RWPE1 (cell line): Measurements from ENCODE around the gene HDAC4.

Source experiments
- CTCF ChIA-PET: fragments of 350-600 bp; sonication (Branson Sonifier 250); formaldehyde crosslinking; extraction: SDS; loops from one replicate; lab custom pipeline; 2021; lab: Yijun Ruan, JAX
- POLR2A ChIA-PET: fragments of 400-600 bp; formaldehyde crosslinking; extraction: SDS; loops from one replicate; lab custom pipeline; 2020; ENCODE audit warnings: antibody characterized with exemption; ENCODE audit not compliant: low non-redundant PET; lab: Yijun Ruan, JAX
- DNase-seq: peaks from one replicate; pipeline ENCODE4 v3.0.0; 2012; ENCODE audit warnings: low spot score
- H3K27ac ChIP-seq: fragments of 450-650 bp; 2 replicates; pipeline ENCODE4 v1.5.1; 2017
- TF ChIP-seq, protein P1 (sequence below): fragments of 450-650 bp; conservative IDR thresholded peaks from 2 replicates; pipeline ENCODE4 v1.5.1; 2017; ENCODE audit warnings: low read depth, mild to moderate bottlenecking

The HDAC4 gene

DNA sequence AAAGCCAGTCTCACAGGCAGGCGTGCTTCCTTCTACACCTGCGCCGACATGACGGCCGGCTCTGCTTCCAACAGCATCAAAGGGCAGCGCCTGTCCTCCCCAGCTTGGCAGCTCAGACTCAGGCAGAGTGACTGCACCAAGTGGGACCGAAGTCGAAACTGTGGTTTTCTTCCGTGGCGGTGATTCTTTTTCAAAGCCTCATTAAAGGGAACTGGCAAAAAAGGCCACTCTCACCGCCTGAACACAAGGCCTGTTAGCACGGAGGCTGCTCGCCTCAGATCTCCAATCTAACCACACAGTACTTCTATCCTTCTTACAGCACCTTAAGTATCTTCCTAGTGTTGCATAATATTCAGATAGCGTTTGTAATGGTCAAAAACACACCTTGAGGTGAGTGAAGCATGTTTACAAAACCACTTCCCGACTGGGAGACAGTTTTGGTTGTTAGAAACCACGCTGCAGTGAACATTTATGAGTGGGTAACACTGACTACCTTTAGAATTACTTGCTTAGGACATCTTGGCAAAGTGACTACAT lies 236.4 kb downstream of the HDAC4 start:
- CTCF ChIA-PET: no interaction called here
- no peak for DNase-seq
- H3K27ac ChIP-seq: no peak overlapping the region
- TF ChIP-seq, protein P1, sequence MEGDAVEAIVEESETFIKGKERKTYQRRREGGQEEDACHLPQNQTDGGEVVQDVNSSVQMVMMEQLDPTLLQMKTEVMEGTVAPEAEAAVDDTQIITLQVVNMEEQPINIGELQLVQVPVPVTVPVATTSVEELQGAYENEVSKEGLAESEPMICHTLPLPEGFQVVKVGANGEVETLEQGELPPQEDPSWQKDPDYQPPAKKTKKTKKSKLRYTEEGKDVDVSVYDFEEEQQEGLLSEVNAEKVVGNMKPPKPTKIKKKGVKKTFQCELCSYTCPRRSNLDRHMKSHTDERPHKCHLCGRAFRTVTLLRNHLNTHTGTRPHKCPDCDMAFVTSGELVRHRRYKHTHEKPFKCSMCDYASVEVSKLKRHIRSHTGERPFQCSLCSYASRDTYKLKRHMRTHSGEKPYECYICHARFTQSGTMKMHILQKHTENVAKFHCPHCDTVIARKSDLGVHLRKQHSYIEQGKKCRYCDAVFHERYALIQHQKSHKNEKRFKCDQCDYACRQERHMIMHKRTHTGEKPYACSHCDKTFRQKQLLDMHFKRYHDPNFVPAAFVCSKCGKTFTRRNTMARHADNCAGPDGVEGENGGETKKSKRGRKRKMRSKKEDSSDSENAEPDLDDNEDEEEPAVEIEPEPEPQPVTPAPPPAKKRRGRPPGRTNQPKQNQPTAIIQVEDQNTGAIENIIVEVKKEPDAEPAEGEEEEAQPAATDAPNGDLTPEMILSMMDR: no peak
- POLR2A ChIA-PET: no interaction called here

DNA sequence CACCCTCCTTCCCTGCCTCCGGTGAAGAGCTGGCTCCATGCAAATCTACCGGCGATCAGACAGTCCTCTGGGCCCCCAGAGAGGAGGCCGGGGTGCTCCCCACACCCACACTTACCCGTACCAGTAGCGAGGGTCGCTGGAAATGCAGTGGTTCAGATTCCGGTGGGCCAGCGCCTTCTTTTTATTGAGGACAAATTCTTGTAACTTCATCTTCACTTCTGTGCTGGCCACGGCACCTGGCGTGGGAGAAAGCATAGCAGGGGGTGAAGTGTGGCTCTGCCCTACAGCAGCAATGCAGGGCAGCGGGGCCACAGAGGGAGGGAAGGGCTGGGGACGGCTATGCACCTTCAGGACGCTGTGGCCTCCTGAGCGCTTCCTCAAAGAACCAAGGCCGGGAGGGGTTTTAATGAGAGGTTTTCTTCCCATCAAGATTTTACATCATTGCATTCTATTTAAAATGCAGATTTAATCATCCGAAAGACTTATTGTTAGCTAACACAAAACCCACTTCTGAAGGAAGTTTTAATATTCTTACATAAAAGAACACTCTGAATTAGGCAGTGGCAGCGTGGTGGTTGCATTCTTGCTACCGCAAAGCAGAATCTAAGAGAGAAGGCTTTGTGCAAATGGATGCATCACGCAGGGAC lies 237.0 kb downstream of the HDAC4 start:
- TF ChIP-seq, protein P1: no peak
- no peak overlapping the region for H3K27ac ChIP-seq
- no peak for DNase-seq
- CTCF ChIA-PET: interaction anchor here (0.6 kb wide), 1 partner anchor 296 kb away, joined by 3 read pairs; no protein-coding TSS in a partner anchor
- POLR2A ChIA-PET: no interaction called here

DNA sequence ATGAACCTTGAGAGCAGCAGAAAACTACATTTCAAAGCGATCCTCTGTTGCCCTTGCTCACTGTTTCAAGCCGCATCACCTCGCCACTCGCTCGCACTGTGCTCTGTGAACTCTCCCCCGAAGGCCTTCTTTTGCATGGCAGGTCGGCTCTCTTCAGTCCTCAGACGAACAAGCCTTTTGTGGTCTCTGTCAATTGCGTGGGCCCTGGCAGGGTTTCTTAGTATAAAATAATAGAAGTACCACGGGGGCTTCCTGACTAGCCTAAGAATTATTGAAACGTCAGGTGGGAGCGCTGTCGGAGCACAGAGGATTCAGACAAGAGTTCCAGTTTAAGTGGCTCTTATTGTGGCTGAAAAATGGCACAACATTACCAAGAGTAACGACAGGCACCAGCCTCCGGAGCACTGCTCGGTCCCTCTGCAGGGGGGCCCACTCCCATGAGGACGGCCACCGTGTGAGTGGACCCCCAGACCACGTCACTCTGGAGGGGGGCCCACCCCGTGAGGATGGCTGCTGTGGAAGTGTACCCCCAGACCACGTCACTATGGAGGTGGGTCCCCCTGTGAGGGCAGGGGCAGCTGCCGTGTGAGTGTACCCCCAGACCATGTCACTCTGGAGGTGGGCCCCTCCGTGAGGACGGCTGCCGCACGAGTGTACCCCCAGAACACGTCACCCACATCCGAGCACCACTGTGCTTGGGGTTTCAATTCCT lies 237.7 kb downstream of the HDAC4 start:
- POLR2A ChIA-PET: no interaction called here
- CTCF ChIA-PET: interaction anchor here (0.6 kb wide), 1 partner anchor 297 kb away, joined by 3 read pairs; no protein-coding TSS in a partner anchor
- H3K27ac ChIP-seq: no peak overlapping the region
- TF ChIP-seq, protein P1: no peak
- no peak for DNase-seq

DNA sequence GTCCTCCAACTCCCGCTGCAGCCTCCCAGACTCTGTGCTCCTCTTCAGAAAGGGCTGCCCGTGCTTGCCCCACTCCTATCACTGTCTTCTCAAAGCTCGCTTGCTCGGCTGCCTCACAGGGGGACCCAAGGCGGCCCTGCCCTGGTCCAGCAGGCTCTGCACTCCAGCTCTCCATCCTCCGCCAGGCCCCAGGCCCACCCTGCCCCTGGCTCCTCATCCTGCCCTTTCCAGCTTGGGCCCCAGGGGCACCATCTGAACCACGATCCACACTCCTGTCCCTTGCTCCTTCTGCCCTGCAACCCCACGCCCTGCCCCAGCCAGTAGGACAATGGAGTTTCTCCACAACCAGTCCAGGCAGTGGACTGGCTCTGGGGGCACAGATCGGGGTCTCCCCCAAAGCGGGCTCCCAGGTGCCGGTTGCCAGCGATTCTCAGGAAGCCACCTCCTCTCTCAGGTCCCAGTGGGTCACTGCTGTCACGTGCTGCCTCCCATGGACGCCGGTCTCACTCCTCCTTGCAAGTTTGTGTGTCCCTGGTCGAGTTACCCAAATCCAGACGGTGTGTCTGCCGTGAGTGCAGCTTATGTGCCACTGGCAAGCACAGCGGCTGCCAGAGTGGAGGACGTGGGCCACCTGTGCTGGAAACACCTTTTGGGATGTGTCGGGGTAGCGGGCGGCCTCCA lies 238.5 kb downstream of the HDAC4 start:
- TF ChIP-seq, protein P1: no peak
- H3K27ac ChIP-seq: no peak overlapping the region
- POLR2A ChIA-PET: no interaction called here
- no peak for DNase-seq
- CTCF ChIA-PET: no interaction called here

DNA sequence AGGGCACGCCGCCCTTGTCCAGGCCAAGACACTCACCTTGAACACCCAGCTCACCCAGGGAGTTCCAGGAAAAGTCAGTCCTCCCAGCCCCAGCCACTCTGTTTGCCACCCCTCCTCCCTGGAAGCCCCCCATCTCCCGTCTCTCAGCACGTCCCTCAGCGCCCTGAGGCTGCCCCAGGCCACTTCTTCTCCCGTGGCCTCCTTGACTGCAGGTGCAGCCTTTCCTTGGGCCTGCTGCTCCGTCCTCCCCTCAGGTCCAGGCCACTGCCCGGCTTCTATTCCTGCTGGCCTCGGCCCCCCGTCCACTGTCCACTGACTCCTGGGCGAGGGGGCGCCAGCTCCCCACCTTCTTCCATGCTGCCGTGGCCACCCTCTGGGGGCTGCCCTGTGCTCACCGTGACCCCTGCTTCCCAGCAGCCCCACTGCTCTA lies 239.1 kb downstream of the HDAC4 start:
- CTCF ChIA-PET: no interaction called here
- POLR2A ChIA-PET: no interaction called here
- H3K27ac ChIP-seq: no peak overlapping the region
- DNase-seq: no peak
- TF ChIP-seq, protein P1: no peak
